Adipose tissue (tissue), 3 donors: ENCODE measurements around the gene LDLRAP1. TPM values are rescaled to one million over a fixed set of nuclear protein-coding genes. Genes with fewer than 3 reads are reported as not detected.
"Not testable (repeated sequence)": the region's sequence is repeated elsewhere in the genome, so short reads cannot be mapped to it uniquely, and the experiment has no call there.

ENCODE experiments used
- H3K27ac ChIP-seq: one replicate; pipeline ENCODE4 v1.5.1; 2013; ENCODE audit warnings: low read depth, low read length
- WGBS, 3 donors: extraction: QIAGEN DNeasy Blood & Tissue Kit; methylation state at CpG; one replicate each; pipeline ENCODE4 v1.1.7; 2013; 5-methylcytosine and 5-hydroxymethylcytosine counted together
- polyA plus RNA-seq, 3 donors: library from polyadenylated mRNA; stranded (reverse); fragments of 200-250 nt; gene quantifications; one replicate each; pipeline ENCODE4 v1.2.3, GENCODE V29; 2013
- donor health status: healthy with polysubstance abuse.
- donor health status: Bipolar disorder and iron deficiency.
- donor health status: healthy.

Gene LDLRAP1
- polyA plus RNA-seq, 3 donors = 11.3 to 22.8 (median 12.7) TPM

DNA sequence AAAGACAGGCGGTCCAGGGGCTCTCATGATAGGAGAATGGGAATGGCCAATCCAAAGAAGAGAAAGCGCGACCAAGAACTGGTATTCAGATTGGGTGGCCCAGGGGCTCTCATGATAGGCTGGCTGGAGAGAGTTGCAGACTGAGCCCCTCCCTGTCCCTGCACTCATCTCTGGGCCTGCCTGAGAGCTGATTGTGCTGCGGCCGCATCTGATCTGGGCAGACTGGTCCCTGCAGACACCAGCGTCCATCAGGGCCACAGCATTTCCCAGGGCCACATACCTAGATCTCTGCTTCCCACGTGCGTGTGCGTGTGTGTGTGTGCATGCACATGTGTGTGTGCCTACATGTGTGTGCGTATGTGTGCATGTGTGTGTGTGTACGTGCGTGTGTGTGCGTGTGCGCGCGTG lies 42.8 kb downstream of the LDLRAP1 start:
- 80 to 98% (median 95%) methylated on average over 16 of the region's 16 CpGs for WGBS, 3 donors
- H3K27ac ChIP-seq = no peak overlapping the region

- H3K27ac ChIP-seq = no peak overlapping the region
- WGBS, 3 donors = 91 to 93% (median 91%) methylated on average over 8 of the region's 8 CpGs
These were observed 43.9 kb downstream of the LDLRAP1 start for GRCh38 chr1:25587290-25587689.

GRCh38 chr1:25588224-25588623 lies 44.8 kb downstream of the LDLRAP1 start:
- 69 to 84% (median 71%) methylated on average over 7 of the region's 7 CpGs for WGBS, 3 donors
- not testable (repeated sequence) for H3K27ac ChIP-seq

- H3K27ac ChIP-seq = not testable (repeated sequence)
- 95 to 97% (median 95%) methylated on average over 13 of the region's 13 CpGs for WGBS, 3 donors
These were observed 45.4 kb downstream of the LDLRAP1 start for GRCh38 chr1:25588786-25589185.

- WGBS, 3 donors = 47 to 56% (median 52%) methylated on average over 8 of the region's 8 CpGs
- no peak overlapping the region for H3K27ac ChIP-seq
These were observed 46.9 kb downstream of the LDLRAP1 start for GRCh38 chr1:25590096-25590824.

DNA sequence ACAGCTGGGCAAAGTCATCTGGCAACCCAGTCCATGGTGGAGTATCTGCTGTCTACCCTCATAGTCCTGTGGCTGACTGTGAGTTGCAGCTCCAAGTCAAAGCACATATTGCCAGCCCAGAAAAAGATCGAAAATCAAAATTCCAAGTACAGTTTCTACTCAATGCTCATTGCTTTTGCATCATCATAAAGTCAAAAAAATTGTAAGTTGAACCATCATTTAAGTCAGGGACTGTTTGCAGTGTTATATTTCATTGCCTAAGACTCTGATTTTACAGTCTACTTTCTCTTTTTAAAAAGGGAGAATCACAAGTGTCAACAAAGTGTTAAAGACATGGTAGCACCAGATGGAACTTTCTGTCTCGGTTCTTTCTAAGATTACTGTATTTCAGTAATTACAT lies 50.5 kb downstream of the LDLRAP1 start:
- no peak overlapping the region for H3K27ac ChIP-seq
- 77 to 82% (median 81%) methylated on average over 2 of the region's 2 CpGs for WGBS, 3 donors

DNA sequence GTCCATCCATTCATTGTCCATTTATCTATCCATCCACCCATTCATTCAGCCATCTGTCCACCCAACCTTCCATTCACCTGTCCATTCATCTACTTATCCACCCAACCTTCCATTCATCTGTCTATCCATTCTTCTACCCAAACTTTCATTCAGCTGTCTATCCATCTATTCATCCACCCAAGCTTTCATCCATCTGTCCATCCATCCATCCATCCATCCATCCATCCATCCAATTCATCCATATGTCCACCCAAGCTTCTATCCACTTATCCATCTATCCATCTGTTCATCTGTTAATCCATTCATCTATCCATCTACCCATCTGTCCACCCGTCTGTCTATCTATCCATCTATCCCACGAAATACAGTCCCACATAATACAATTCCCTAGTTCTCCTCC lies 51.6 kb downstream of the LDLRAP1 start:
- WGBS, 3 donors = 65 to 91% (median 90%) methylated on average over 2 of the region's 2 CpGs

GRCh38 chr1:25596641-25597040 lies 53.2 kb downstream of the LDLRAP1 start:
- 91 to 93% (median 92%) methylated on average over 5 of the region's 5 CpGs for WGBS, 3 donors

More for the DNA sequence above, 51.6 kb downstream of the LDLRAP1 start:
- H3K27ac ChIP-seq = no peak overlapping the region

GRCh38 chr1:25598879-25599278 lies 55.5 kb downstream of the LDLRAP1 start:
- 96 to 100% (median 96%) methylated on average over 1 of the region's 1 CpG for WGBS, 3 donors
- no peak overlapping the region for H3K27ac ChIP-seq

More at GRCh38 chr1:25596641-25597040, 53.2 kb downstream of the LDLRAP1 start:
- H3K27ac ChIP-seq = not testable (repeated sequence)

DNA sequence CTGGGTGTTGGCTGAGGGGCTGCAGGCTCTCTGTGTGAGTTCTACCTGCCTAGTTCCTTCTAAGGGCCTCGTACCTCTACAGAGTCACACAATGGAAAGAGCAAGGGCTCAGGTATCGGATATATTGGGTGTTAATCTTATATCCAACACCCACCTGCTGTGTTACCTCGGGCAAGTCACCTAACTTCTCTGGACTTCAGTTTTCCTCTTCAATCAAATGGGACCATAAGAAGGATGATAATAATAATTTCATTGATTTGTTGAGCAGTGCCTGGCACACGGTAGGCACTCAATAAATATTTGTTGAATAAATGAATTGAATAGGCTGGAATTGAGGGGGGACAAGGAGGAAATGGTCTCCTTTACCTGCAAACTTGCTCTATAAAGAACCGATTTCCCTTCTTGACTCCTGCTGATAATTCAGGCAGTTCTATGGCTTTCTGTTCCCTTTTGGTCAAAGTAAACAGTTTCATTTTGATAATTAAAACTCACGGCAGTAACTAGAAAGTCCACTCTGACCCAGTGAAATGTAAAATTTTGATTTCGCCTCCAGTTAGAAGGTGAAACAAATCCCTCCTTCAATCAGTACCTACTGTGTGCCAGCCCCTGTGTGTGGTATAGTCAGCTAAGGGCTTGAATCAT lies 56.7 kb downstream of the LDLRAP1 start:
- 64 to 91% (median 91%) methylated on average over 7 of the region's 7 CpGs for WGBS, 3 donors

DNA sequence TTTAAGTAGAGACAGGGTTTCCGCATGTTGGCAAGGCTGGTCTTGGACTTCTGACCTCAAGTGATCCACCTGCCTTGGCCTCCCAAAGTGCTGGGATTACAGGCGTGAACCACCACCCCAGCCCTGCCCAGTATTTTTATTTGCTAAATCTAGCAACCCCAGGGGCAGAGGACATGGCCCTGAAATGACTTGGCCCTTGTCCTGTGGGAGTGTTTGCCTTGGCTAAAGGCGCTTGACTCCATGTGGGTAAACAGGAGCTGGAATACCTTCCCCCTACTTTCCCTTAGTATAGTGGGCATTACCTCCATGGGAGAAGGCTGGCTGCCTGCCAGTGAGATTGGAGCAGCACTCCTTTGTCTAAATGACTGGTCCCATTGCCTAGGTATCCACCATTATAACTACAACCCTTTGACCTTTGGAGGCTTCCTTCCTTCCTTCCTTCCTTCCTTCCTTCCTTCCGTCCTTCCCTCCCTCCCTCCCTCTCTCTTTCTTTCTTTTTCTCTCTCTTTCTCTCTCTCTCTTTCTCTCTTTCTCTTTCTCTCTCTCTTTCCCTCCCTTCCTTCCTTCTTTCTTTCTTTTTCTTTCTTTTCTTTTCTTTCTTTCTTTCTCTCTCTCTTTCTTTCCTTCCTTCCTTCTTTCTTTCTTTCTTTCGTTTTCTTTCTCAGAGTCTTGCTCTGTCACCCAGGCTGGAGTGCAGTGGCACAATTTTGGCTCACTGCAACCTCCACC lies 57.7 kb downstream of the LDLRAP1 start:
- 45 to 82% (median 77%) methylated on average over 5 of the region's 5 CpGs for WGBS, 3 donors
- not testable (repeated sequence) for H3K27ac ChIP-seq

More for the DNA sequence above, 56.7 kb downstream of the LDLRAP1 start:
- H3K27ac ChIP-seq = no peak overlapping the region

DNA sequence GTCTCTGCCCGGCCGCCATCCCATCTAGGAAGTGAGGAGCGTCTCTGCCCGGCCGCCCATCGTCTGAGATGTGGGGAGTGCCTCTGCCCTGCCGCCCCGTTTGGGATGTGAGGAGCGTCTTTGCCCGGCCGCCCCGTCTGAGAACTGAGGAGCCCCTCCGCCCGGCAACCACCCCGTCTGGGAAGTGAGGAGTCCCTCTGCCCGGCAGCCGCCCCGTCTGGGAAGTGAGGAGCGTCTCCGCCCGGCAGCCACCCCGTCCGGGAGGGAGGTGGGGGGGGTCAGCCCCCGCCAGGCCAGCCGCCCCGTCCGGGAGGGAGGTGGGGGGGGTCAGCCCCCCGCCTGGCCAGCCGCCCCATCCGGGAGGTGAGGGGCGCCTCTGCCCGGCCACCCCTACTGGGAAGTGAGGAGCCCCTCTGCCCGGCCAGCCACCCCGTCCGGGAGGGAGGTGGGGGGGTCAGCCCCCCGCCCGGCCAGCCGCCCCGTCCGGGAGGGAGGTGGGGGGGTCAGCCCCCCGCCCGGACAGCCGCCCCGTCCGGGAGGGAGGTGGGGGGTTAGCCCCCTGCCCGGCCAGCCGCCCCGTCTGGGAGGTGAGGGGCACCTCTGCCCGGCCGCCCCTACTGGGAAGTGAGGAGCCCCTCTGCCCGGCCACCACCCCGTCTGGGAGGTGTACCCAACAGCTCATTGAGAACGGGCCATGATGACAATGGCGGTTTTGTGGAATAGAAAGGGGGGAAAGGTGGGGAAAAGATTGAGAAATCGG lies 60.6 kb downstream of the LDLRAP1 start:
- WGBS, 3 donors = 93 to 96% (median 94%) methylated on average over 10 to 46 of the region's 55 CpGs
- not testable (repeated sequence) for H3K27ac ChIP-seq

GRCh38 chr1:25607123-25607522 lies 63.7 kb downstream of the LDLRAP1 start:
- 91 to 95% (median 93%) methylated on average over 5 of the region's 5 CpGs for WGBS, 3 donors
- no peak overlapping the region for H3K27ac ChIP-seq

- no peak overlapping the region for H3K27ac ChIP-seq
- WGBS, 3 donors = 17 to 21% (median 21%) methylated on average over 15 of the region's 15 CpGs
These were observed 65.2 kb downstream of the LDLRAP1 start for GRCh38 chr1:25608488-25609178.

DNA sequence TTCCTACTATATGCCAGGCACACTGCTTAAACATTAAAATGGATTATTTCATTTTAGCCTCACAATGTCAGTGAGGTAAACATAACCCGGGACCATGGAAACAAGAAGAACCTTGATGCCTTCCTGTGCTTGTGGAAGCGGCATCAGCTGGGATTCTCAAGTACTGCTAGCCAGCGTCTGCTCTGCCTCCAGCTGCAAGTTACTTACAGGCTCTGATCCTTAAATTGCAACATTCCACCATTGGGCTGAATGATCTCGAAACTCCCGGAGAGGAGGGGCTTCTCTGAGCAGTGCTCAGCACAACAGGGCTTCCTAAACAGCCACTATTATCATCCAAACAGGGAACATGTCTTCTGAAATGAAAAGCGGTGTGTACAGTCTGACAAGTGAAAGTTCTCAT lies 66.5 kb downstream of the LDLRAP1 start:
- WGBS, 3 donors = 51 to 61% (median 53%) methylated on average over 6 of the region's 6 CpGs
- H3K27ac ChIP-seq = no peak overlapping the region

DNA sequence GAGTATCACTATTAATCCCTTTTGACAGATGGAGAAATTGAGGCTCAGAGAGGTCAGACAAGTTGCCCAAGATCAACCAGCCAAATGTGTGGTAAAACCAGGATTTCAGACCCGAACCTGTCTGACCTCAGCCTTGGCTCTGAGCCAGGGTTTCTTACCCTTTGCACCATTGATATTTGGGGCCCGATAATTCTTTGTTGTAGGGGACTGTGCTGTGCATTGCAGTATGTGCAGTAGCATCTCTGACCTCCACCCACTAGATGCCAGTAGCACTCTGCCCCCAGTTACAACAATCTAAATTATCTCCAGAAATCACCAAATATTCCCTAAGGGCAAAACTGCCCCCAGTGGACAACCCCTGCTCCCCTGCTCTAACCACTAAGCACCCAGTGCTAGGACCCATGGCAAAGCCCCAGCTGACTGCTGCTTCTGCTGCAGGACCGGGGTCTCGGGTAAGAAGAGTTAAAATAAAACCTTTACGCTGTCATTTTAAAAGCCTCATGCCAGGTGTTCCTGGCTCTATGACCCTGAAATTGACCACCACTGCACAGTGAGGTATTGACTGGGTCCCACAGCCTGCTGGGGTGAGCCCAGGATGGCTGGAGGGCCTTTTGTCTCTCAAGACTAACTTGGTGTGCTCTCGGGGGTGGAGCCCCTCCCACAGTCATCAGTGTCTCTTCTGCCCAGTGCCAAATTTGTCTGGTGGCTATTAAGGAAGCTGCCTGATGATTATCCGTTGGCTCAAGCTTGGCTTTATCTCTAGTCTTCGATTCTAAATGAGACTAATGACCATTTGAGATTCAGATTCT lies 67.6 kb downstream of the LDLRAP1 start:
- 49 to 66% (median 57%) methylated on average over 8 of the region's 8 CpGs for WGBS, 3 donors

GRCh38 chr1:25611843-25612242 lies 68.4 kb downstream of the LDLRAP1 start:
- 89 to 96% (median 94%) methylated on average over 1 of the region's 1 CpG for WGBS, 3 donors
- H3K27ac ChIP-seq = no peak overlapping the region

More for the DNA sequence above, 67.6 kb downstream of the LDLRAP1 start:
- no peak overlapping the region for H3K27ac ChIP-seq
